Stimulated activated CD8-positive, alpha-beta memory T cell treated with anti-CD3 and anti-CD28 coated beads, Interleukin-4, amount 100 ng/mL, for 4 hours (primary cell): ENCODE results near the gene LCP2.

ENCODE experiments used
- DNase-seq, 2 donors: peaks; one replicate each; pipeline ENCODE4 v3.0.0-alpha.2; 2020; ENCODE audit warnings: low read depth in 2 of 2, low spot score in 1 of 2

The LCP2 gene

DNA sequence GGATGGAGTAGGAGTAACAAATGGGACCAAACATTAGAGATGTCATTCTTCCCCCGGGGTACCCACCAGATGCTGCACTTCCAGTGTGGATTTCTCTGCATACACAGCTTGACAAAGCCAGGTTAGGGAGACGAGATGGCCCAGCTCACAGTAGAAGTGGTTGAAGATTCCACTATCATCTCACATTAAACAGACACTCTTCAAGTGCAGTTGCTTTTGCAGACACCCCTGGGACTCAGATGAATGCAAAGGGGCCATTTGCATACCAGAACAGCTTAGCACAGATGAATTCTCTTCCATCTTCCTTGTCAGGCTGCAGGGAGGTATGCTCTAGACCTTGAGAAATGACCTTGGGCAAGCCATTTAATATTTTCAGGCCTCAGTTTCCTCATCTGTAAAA lies 77.4 kb downstream of the LCP2 start:
- DNase-seq = no peak

DNA sequence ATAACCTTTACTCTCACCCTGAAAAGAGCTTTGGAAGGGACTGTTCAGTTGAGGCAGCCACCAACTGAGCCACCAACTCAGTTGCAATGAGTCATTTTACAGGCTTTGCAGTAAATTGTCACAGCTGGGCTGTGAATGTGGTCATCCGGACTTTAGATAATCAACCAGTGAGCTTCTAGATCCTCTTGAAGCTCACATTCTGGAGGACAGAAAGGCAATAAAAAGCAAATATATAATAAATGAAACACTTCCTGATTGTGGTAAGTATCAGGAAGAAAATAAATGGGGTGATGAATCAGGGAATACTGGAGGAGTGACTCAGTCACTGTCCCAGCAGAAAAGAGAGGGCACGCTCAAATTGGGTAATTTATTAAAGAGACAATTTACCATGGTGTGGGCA lies 78.0 kb downstream of the LCP2 start:
- DNase-seq = no peak

DNA sequence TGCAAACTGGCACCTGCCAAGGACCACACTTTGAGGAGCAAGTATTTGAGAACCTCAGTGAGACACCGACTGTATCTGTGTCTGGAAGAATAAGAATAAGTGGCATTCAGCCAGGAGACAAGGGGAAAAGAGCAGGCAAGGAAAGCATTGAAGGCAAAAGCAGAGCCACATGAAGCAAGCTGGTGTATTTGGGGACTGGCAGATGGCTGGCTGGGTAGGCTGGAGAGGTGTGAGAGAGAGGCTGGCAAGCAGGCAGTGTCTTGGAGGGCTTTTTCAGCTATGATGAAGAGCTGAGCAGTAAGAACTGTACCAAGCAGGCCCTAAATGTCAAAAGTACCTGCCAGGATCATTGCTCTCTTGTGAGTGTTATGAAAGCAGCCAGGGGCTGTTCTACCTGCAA lies 78.9 kb downstream of the LCP2 start:
- DNase-seq = no peak

DNA sequence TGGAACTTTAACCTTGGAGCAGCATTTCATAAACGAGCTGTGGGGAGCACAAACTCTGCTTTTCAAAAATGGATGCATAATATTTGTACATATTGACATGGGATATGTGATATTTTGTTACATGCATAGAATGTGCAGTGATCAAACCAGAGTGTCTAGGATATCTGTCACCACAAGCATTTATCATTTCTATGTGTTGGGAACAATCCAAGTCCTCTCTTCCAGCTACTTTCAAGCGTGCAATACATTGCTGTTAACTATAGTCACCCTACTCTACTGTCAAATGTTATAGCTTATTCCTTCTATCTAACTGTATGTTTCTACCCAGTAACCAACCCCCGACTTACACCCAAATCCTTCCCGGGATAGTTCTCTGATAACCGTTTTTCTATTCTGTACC lies 79.7 kb downstream of the LCP2 start:
- DNase-seq = no peak

DNA sequence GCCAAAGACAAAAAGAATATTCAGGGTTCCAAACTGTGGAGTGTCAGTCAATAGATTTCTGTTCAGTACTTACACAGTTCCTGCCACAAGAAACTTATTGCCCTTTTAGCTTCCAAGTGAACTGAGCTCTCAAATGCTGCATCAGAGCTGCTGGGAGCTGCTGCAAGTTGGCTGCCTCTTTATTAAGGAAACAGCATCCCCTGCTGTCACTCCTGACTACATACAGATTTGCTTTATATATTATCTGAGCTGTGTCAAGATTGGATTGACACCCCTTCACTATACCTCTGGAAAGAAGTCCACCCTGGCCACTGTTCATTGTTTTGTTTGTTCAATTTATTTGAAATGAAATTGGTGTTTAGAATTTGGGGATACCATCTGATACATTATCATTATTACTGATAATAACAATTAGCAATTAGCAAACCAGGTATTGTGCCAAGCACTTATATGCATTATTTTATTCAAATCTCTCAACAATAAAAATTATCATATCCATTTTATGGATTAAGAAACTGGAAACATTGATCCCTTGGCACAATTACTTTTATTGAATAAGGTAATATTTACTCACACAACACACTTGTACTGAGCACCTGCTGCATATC lies 81.2 kb downstream of the LCP2 start:
- DNase-seq = no peak

DNA sequence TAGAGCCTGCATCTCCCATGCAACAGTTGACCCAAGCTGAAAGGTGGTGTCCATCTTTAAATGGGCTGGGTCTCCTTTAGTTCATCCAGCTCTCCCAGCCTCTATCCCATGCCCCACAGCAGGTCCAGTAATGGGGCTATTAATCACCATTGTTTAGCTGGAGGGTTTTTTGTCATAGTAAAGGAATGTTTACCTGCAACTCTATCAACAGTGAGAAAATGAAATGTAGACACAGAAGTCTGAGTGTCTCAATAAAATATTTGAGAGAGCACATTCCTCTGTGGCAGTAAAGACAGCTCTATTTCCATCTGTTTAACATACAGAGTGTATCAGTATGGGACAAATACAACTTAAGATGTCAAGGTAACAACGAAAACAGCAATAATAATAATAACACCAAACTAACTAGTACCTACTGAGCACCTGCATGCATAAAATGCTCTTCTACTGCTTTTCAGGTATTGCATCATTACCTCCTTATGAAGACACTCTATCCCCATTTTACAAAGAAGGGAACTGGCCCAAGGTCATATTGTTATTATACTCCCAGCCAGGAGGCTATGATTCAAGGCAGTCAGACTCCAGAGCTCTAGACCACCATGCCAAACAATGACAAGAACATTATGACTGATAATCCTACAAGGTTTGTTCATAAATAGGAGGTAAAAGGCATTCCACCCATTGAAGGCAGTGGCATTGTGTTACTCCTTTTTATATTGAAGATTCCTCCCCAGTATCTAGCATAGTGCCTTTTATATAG lies 85.8 kb downstream of the LCP2 start:
- no peak for DNase-seq

DNA sequence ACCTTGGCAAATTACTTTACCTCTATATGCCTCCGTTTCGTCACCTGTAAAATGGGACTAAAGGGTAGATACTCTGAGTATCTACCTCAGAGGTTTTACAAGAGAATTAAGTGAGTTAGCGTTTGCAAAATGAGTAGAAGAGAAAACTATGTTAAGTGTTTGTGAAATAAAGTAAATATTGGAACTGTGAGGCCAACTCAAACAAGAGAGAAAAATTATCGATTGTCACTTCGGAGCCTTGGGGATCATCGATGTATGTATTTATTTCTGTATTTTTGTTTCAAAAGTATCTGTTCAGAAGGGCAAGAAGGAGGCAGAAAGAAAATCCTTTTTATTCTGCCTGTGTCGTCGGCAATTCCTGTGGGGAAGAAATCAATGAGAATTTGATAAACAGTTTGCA lies 90.6 kb downstream of the LCP2 start:
- no peak for DNase-seq

DNA sequence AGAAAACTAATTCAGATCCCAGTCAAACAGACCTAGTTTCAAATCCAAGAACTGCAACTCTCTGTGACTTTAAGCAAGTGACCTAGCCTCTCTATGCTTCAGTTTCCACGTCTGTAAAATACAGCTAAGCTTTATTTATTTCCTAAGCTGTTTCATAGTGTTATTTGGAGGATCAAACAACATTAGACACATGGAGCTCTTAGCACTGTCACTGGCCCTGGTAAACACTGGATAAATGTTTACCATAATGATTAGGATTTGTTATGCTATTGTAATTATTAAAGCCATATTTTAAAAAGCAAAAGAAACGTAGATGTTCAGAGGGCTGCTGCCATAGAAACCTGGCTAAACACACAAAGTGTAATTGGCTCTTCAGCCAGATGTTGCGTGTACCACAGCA lies 91.4 kb downstream of the LCP2 start:
- DNase-seq = no peak

DNA sequence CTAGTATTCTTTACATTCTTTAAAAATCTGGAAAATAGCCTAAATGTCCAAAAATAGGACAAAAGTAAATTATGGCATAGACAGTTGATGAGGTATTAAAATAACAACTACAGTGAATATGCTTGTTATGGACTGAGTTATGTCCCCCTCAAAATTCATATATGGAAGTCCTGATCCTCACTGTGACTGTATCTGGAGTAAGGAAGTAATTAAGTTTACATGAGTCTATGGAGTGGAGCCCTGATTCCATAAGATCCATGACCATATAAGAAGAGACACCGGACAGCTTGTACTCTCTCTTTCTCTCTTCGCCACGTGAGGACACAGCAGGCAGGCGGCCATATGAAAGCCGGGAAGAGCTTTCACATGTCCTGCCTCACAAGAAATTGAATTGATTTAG lies 93.4 kb downstream of the LCP2 start:
- DNase-seq = no peak

DNA sequence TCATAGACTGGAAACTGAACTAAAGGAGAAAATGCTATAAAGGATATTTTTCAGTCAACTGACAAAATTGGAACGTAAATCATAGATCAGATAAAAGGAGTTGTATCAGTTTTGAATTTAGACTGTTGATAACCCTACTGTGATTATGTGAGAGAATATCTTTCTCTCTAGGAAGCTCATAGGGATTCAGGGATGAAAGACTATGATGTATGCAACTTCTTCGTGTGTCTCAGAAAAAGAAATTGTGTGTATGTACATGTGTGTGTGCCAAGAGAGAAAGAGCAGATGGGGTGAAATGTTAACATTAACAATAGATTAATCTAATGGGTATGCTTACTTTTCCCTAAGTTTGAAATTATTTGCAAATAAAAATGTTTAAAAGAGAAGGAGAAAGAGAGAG lies 95.5 kb downstream of the LCP2 start:
- DNase-seq = no peak

DNA sequence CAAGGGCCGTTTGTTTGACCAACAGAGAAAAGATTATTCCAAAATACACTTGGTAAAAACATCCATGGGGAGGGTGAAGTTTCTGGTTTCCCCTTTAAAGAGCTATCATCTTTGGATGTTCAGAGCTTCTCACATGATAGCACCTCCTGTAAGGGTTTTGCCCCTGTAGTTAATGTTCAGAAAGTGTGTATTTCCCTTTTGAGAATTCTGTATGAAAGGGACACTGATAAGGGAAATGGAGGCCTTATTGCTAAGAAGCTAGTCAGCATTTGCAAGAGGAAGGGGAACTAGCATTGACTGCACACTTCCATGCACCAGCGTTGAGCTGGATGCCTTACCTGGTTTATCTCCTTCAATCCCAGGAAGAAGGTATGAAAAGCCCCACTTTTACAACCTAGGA lies 96.3 kb downstream of the LCP2 start:
- no peak for DNase-seq

DNA sequence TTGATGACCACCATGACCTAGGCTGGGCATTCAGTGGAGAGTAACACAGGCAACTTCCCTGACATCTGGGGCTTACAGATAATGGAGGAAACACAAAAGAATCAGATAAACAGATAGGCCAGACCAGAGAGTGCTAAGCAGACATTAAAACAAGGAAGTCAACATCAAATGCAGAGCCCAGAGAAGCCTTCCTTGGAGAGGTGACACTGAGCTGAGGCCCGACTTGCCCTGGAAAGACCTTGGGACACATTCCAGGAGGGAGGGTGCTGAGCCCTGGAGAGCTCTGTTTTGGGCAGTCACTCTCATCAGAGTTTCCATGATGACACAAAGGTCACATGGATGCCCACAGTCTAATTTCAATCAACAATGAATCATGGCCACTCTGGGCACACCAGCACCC lies 96.7 kb downstream of the LCP2 start:
- DNase-seq = no peak
